Mucosa of gallbladder (tissue), 1 donor: ENCODE data around the gene ECI1. TPM values are rescaled to one million over a fixed set of nuclear protein-coding genes. Genes with fewer than 3 reads are reported as not detected.

Source experiments
- DNase-seq: peaks from one replicate; pipeline ENCODE4 v3.0.0-alpha.2; 2020; ENCODE audit warnings: low spot score
- total RNA-seq: library from RNA; stranded (reverse); gene quantifications from one replicate; pipeline ENCODE4 v1.2.1, GENCODE V29; 2021
- donor health status: DM: no; HTN: no; CAD: no.

The ECI1 gene
- total RNA-seq, 1 donor from 2014 or later, result 69.9 TPM

GRCh38 chr16:2196162-2196980 is 55.0 kb downstream of the ECI1 start, which contains the start of gene CASKIN1:
TSS of gene CASKIN1 (minus strand) at chr16:2196605. CDS start at chr16:2196432, 173 bp downstream.
- no peak for DNase-seq

DNA sequence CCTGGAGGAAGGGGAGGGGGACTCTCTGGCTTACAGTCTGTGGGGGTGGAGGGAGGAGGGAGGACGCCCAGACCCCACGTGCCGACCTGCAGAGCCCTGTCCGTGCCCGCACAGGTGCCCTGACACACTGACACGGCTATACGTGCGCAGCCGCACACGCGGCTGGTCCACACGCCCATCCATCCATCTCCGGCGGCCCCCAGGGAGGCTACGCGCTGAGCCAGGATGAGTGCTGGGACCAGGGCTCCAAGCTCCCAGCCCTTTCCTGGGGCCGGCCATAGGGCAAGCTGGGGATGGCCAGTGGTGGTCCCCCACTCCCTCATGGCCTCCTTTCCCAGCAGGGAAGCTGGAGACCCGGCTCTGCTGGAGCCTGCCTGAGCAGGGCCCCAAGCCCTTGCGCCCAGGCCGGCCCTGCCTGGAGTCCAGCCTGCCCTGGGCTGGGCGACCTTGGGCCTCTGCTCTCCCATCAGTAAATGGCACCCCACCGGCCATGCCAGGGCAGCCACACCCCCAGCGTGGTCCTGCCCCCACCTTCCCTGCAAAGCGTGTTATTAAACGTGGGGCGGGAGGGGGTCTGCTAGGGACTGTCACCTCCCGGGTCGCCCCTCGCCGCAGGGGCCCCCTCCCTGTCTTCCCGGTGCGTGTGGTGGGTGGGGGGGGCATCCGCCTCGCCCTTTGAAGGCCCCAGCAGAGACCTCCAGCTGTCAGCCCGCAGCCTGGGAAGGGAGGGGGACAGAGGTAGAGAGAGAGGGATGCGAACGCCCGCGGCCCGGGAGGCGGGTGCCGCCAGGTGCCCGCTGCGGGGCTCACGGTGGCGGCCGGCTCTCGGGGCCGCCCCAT is 55.8 kb downstream of the ECI1 start:
- no peak for DNase-seq

- DNase-seq, result peak; percentile 51
These were observed 56.5 kb downstream of the ECI1 start for GRCh38 chr16:2194852-2195321.

DNA sequence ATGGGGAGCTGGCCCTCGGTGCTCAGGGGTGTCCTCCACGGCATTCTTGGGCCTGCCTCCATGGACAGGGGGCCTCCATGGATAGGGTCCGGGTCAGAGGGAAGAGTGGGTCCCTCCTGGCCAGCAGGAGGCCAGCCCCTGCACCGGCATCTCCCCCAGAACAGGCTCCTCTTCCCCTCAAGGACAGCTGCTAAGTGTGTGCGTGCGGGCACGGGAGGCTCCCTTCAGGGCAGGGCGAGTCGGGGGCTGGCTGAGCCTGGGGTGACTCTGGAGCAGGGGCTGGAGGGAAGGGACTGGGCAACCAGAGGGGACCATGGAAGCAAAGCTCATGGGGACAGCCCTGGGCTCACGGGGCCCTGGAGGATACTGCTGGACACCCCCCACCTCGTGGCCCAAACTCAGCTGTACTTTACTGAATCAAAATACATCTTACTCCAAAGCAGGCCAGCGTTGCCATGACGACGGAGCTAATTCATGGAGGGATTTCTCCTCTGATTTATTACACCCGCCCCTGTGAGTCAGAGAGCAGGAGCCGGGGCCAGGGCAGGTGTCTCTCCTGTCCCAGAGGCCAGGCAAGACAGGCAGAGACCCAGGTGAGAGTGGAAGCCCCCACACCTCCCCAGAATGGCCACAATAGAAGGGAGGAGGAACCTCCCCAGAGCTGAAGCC is 57.1 kb downstream of the ECI1 start:
- DNase-seq, result no peak

DNA sequence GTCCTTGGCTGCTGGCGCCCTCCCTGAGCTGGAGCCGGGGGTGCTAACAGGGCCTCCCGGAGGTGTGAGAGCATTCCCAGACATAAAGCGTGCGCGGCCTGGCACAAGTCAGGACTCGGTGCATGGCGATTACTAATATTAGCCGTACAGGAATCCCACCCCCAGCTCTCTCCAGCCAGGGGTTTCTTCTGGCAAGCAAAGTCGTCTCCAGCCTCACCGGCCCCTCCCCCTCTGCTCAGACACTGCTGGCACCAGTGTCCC is 60.0 kb downstream of the ECI1 start:
- no peak for DNase-seq

- no peak for DNase-seq
These were observed 60.5 kb downstream of the ECI1 start for GRCh38 chr16:2190659-2191445.

DNA sequence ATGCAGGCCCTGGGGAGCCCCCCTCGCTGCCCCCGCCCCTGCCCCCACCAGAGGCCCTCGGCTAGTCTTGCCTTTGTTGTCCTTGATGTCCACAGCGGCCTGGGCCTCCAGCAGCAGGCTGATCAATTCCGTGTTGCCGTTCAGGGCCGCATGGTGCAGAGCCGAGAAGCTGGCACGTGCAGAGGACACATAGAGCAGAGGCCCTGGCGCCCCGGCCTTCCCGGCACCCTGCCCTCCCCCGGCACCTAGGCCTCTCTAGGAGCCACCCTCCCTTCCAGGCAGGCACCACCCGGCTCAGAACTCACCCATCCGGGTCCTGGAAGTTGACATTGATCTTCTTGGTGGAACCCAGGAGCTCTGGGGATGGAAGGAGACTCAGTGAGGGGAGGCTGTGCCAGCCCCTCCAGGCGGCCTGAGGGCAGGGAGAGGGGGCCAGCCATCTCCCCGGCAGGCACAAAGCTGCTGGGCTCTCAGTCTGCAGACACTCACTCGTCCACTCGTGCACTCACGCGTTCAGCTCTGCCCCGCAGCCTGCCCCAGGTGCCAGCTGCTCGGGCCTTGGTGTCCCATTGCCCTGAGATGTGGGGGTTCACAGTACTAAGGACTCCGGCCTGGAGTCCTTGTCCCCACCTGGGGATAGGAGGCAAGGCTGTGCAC is 61.3 kb downstream of the ECI1 start:
- no peak for DNase-seq

Other genes with a start within 250 kb of the ECI1 start
- gene ZNF598, start 241.8 kb downstream of the ECI1 start, total RNA-seq, result 42.1 TPM
- gene NPW, start 231.8 kb downstream of the ECI1 start, total RNA-seq, result 1.6 TPM
- gene NHERF2, start 224.7 kb downstream of the ECI1 start, total RNA-seq, result 121 TPM
- gene NTHL1, start 203.8 kb downstream of the ECI1 start, total RNA-seq, result 33.9 TPM
- gene TSC2, start 203.6 kb downstream of the ECI1 start, total RNA-seq, result 185 TPM
- gene PKD1, start 115.7 kb downstream of the ECI1 start, total RNA-seq, result 154 TPM
- gene RAB26, start 103.0 kb downstream of the ECI1 start, total RNA-seq, result 7.7 TPM
- gene TRAF7, start 95.8 kb downstream of the ECI1 start, total RNA-seq, result 100 TPM
- 0.58 TPM for gene CASKIN1, start 55.0 kb downstream of the ECI1 start, total RNA-seq
- 31.2 TPM for gene MLST8, start 46.1 kb downstream of the ECI1 start, total RNA-seq
- gene BRICD5, start 40.7 kb downstream of the ECI1 start, total RNA-seq, result 15.2 TPM
- 19.7 TPM for gene PGP, start 36.7 kb downstream of the ECI1 start, total RNA-seq
- 33.3 TPM for gene E4F1, start 28.0 kb downstream of the ECI1 start, total RNA-seq
- 4.6 TPM for gene DNASE1L2, start 15.1 kb downstream of the ECI1 start, total RNA-seq
- 114 TPM for gene RNPS1, start 16.5 kb upstream of the ECI1 start, total RNA-seq
- gene ABCA3, start 89.1 kb upstream of the ECI1 start, total RNA-seq, result 18.3 TPM
- 3.7 TPM for gene CCNF, start 177.9 kb upstream of the ECI1 start, total RNA-seq
- 0.60 TPM for gene TEDC2, start 208.5 kb upstream of the ECI1 start, total RNA-seq
- 0.46 TPM for gene NTN3, start 219.7 kb upstream of the ECI1 start, total RNA-seq
- 20.6 TPM for gene TBC1D24, start 223.5 kb upstream of the ECI1 start, total RNA-seq